HepG2 (cell line): ENCODE results near the gene ZNF683. TPM values are rescaled to one million over a fixed set of nuclear protein-coding genes. Genes with fewer than 3 reads are reported as not detected.
A peak's percentile ranks its signal among the peaks of the same experiment; 100 is the strongest.

Source experiments
- ATAC-seq: fragments of 200-7000 bp; cut with Tn5 transposase; 3 replicates; pipeline ENCODE4 v1.9.1; 2020; ENCODE audit warnings: mild to moderate bottlenecking, moderate library complexity
- BruUV-seq: library from RNA; stranded (reverse); fragments of 400-500 nt; replicated peaks from 2 replicates; lab custom pipeline; 2021; lab: Mats Ljungman, UMichigan
- CTCF ChIA-PET: fragments of 300-600 bp; formaldehyde crosslinking; extraction: SDS; loops from one replicate; lab custom pipeline; 2021; ENCODE audit warnings: low total read pairs, inconsistent platforms, low intra/inter-chr PET ratio; lab: Yijun Ruan, JAX
- POLR2A ChIA-PET: fragments of 350-600 bp; sonication (Branson Sonifier 250); formaldehyde crosslinking; loops from one replicate; lab custom pipeline; 2020; ENCODE audit warnings: antibody characterized with exemption, inconsistent platforms; lab: Yijun Ruan, JAX
- DNase-seq: peaks from one replicate; pipeline ENCODE4 v3.0.0-alpha.2; 2015; ENCODE audit warnings: low spot score
- FAIRE-seq: peaks from 3 replicates; lab custom pipeline; 2011; peaks lifted over from hg19 to GRCh38; lab: Jason Lieb, UNC
- H2AFZ ChIP-seq: one replicate; pipeline ENCODE4 v1.6.1; 2011; ENCODE audit warnings: low read length, inconsistent platforms
- H3K27ac ChIP-seq: fragments of 300-600 bp; 3 replicates; pipeline ENCODE4 v1.8.0; 2011; ENCODE audit warnings: mixed run types, mild to moderate bottlenecking, mixed read lengths, low read length, inconsistent platforms; ENCODE audit not compliant: insufficient read depth; ENCODE audit errors: extremely low read length
- H3K27me3 ChIP-seq, 2 experiments: fragments of 200-600 bp in 1 of 2; 2 replicates in 1 of 2; 3 replicates in 1 of 2; pipeline versions ENCODE4 v1.6.0 to v1.8.0; 2011; ENCODE audit warnings: low read length in 2 of 2, mild to moderate bottlenecking in 2 of 2, moderate library complexity in 2 of 2, inconsistent platforms in 1 of 2; ENCODE audit not compliant: insufficient read depth in 2 of 2, control insufficient read depth in 1 of 2
- H3K36me3 ChIP-seq, 2 experiments: fragments of 200-600 bp in 1 of 2; replicated peaks in 1 of 2; 2 replicates in 1 of 2; 3 replicates in 1 of 2; pipeline versions ENCODE4 v1.5.1 to v1.8.0; 2011; ENCODE audit warnings: low read length in 2 of 2, inconsistent platforms in 1 of 2; ENCODE audit not compliant: insufficient read depth in 2 of 2, control insufficient read depth in 1 of 2
- H3K4me1 ChIP-seq: 2 replicates; pipeline ENCODE4 v1.5.1; 2012; ENCODE audit warnings: low read length, inconsistent platforms; ENCODE audit not compliant: insufficient read depth
- H3K4me2 ChIP-seq: 2 replicates; pipeline ENCODE4 v1.6.0; 2011; ENCODE audit warnings: low read depth, low read length, inconsistent platforms
- H3K4me3 ChIP-seq, 3 experiments: fragments of 200-600 bp in 1 of 3; sonication (generic), shearing (Covaris generic) in 1 of 3; replicated peaks in 1 of 3; 2 replicates each; pipeline ENCODE4 v1.5.1; 2011 to 2016; ENCODE audit warnings: low read length in 3 of 3, inconsistent platforms in 2 of 3, low read depth in 2 of 3, mild to moderate bottlenecking in 2 of 3, control low read depth in 1 of 3, mixed read lengths in 1 of 3; ENCODE audit not compliant: insufficient read depth in 1 of 3
- H3K79me2 ChIP-seq: one replicate; pipeline ENCODE4 v1.6.1; 2011; ENCODE audit warnings: low read length, inconsistent platforms; ENCODE audit not compliant: insufficient read depth
- H3K9ac ChIP-seq: 2 replicates; pipeline ENCODE4 v1.6.0; 2011; ENCODE audit warnings: mild to moderate bottlenecking, low read depth, low read length, inconsistent platforms; ENCODE audit not compliant: insufficient read depth
- H3K9me3 ChIP-seq: 2 replicates; pipeline ENCODE4 v1.5.1; 2012; ENCODE audit warnings: mild to moderate bottlenecking, low read length
- H4K20me1 ChIP-seq: 2 replicates; pipeline ENCODE4 v1.6.0; 2011; ENCODE audit warnings: inconsistent platforms, mild to moderate bottlenecking, low read length, moderate library complexity; ENCODE audit not compliant: insufficient read depth
- ZMYM3 ChIP-seq: sonication (generic); formaldehyde crosslinking; IDR thresholded peaks from 2 replicates; pipeline ENCODE4 v1.5.1; 2020; ENCODE audit warnings: mild to moderate bottlenecking, missing genetic modification reagents
- ZNF629 ChIP-seq: sonication (generic); formaldehyde crosslinking; conservative IDR thresholded peaks from 2 replicates; pipeline ENCODE4 v1.5.0; 2020; ENCODE audit warnings: missing genetic modification reagents
- WGBS: methylation state at CpG from one replicate; pipeline ENCODE4 v1.1.6; 2017; ENCODE audit warnings: low lambda C conversion rate; 5-methylcytosine and 5-hydroxymethylcytosine counted together
- in situ Hi-C: cut with HindIII; loops from 2 replicates; pipeline ENCODE4 v1.10.0; 2017; ENCODE audit warnings: low pct_unique_long_range_greater_than_20kb; ENCODE audit not compliant: extremely low pct_ligation_motif_present
- intact Hi-C: fragments of 100-400 bp; cut with micrococcal nuclease; formaldehyde crosslinking; loops from one replicate; pipeline ENCODE4 v1.10.0; 2022; ENCODE audit not compliant: unreplicated experiment
- polyA plus RNA-seq, 8 experiments: library from polyadenylated mRNA; depleted of rRNA in 3 of 8; stranded (reverse) in 7 of 8; unstranded in 1 of 8; fragments of >200 nt; fragmentation: Illumina TruSeq in 4 of 8; extraction: Trizol in 4 of 8; gene quantifications; 2 replicates each; pipeline versions ENCODE4 v1.2.1 to v1.2.3, GENCODE V29; 2011 to 2016; ENCODE audit warnings: low read depth in 4 of 8, missing spikeins in 1 of 8, mixed read lengths in 1 of 8; ENCODE audit not compliant: insufficient read depth in 1 of 8
- total RNA-seq, 5 experiments: library from RNA; depleted of rRNA; stranded (reverse); fragments of >200 nt; fragmentation: Illumina TruSeq; extraction: Trizol; gene quantifications; 2 replicates each; pipeline ENCODE4 v1.2.3, GENCODE V29; 2016; ENCODE audit warnings: low read depth in 1 of 5
- TF ChIP-seq, protein P1 (sequence below): IDR thresholded peaks from 2 replicates; pipeline ENCODE4 v1.6.1; 2016; ENCODE audit warnings: mild to moderate bottlenecking
- TF ChIP-seq, protein P2 (sequence below): IDR thresholded peaks from 2 replicates; pipeline ENCODE4 v1.6.1; 2012; ENCODE audit warnings: low read depth, low read length, improper control_type of control experiment

ZNF683 gene
- total and polyA plus RNA-seq, 2 of the 13 experiments (the other 11 are each of a cell fraction or from before 2014, with no cell fraction given): not detected

DNA sequence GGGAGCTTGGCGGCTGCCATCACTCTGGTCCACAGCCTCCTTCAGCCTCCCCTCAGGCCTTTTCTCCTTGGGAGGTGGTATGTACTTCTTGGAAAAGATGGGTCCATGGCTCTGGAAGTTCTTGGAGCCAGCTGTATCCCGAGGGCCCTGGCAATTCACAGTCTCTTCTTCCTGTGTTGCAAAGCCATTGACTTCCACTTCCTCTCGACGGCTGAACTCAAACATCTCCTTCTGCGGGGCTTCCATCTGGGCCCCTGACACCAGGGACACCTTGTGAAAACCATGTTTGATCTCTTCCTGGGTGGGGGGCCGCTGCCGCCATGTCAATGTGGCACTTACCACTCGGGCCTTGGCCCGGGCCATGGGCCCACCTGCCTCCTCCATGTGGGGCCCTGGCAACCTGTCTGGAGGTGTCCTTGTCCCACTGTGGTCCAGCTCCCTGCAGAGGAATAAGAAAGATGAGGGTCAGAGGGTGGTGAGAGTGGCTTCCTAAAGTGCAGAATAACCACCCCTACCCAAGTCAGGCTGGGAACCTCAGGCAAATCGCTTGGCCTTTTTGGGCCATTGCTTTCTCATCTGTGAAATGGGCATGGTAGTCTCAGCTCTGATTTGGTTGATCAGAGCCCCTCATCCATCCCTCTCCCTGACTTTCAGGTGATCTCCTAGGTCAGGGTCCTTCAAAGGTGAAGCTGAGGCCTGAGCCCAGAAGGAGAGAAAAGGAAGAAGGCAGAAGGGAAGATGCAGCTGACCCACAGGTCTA lies 26.1 kb downstream of the ZNF683 start:
- no peak overlapping the region for H3K4me3 ChIP-seq
- peaks cover 2% of the 10 kb centered on the region for H3K79me2 ChIP-seq
- no peak overlapping the region for H3K27ac ChIP-seq
- H3K27me3 ChIP-seq: no peaks in the 10 kb centered on the region
- no TSS peak for BruUV-seq
- peaks cover 37% of the 10 kb centered on the region for H3K4me1 ChIP-seq
- WGBS: 82% methylated on average over 6 of the region's 10 CpGs
- no peak for ATAC-seq
- no peak for DNase-seq
- in situ Hi-C loops (no loop called here), intact Hi-C loops (no loop called here)
- no peaks in the 10 kb centered on the region for H3K9me3 ChIP-seq
- CTCF ChIA-PET: no interaction called here
- H2AFZ ChIP-seq: no peak overlapping the region
- FAIRE-seq: no peak
- POLR2A ChIA-PET: interaction anchor here (0.7 to 1.7 kb wide), 2 partner anchors 12 to 52 kb away, joined by 3 to 9 read pairs; no protein-coding TSS in a partner anchor
- no peak overlapping the region for H3K9ac ChIP-seq
- peak; percentile 82 for TF ChIP-seq ZNF629
- TF ChIP-seq ZMYM3 (CRISPR knock-in tag): 0 out of 2 replicates have a peak, but pooled peaks have one; percentile 39
- TF ChIP-seq, protein P1, sequence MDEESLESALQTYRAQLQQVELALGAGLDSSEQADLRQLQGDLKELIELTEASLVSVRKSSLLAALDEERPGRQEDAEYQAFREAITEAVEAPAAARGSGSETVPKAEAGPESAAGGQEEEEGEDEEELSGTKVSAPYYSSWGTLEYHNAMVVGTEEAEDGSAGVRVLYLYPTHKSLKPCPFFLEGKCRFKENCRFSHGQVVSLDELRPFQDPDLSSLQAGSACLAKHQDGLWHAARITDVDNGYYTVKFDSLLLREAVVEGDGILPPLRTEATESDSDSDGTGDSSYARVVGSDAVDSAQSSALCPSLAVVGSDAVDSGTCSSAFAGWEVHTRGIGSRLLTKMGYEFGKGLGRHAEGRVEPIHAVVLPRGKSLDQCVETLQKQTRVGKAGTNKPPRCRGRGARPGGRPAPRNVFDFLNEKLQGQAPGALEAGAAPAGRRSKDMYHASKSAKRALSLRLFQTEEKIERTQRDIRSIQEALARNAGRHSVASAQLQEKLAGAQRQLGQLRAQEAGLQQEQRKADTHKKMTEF (CRISPR knock-in tag): no peak
- TF ChIP-seq, protein P2, sequence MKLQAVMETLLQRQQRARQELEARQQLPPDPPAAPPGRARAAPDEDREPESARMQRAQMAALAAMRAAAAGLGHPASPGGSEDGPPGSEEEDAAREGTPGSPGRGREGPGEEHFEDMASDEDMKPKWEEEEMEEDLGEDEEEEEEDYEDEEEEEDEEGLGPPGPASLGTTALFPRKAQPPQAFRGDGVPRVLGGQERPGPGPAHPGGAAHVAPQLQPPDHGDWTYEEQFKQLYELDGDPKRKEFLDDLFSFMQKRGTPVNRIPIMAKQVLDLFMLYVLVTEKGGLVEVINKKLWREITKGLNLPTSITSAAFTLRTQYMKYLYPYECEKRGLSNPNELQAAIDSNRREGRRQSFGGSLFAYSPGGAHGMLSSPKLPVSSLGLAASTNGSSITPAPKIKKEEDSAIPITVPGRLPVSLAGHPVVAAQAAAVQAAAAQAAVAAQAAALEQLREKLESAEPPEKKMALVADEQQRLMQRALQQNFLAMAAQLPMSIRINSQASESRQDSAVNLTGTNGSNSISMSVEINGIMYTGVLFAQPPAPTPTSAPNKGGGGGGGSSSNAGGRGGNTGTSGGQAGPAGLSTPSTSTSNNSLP: no peak
- H3K36me3 ChIP-seq: no peaks in the 10 kb centered on the region
- no peak overlapping the region for H3K4me2 ChIP-seq
- no peaks in the 10 kb centered on the region for H4K20me1 ChIP-seq
